Gastroesophageal sphincter (tissue), 3 donors: Measurements from ENCODE around the gene SLBP.

Source experiments
- CTCF ChIP-seq, 4 experiments: fragments of 200-600 bp in 2 of 4; fragments of 450-650 bp in 2 of 4; sonication (generic) in 1 of 4; IDR thresholded peaks; one replicate each; pipeline ENCODE4 v1.5.1; 2017 to 2019; ENCODE audit warnings: antibody characterized with exemption in 4 of 4, mild to moderate bottlenecking in 2 of 4, moderate library complexity in 2 of 4
- POLR2A ChIP-seq, 2 donors: fragments of 450-650 bp; IDR thresholded peaks; one replicate each; pipeline ENCODE4 v1.6.1; 2017; ENCODE audit warnings: antibody characterized with exemption in 2 of 2, mild to moderate bottlenecking in 2 of 2, moderate library complexity in 1 of 2
- POLR2AphosphoS5 ChIP-seq: sonication (generic); formaldehyde crosslinking; IDR thresholded peaks from one replicate; pipeline ENCODE4 v1.6.1; 2017; ENCODE audit warnings: antibody characterized with exemption

DNA sequence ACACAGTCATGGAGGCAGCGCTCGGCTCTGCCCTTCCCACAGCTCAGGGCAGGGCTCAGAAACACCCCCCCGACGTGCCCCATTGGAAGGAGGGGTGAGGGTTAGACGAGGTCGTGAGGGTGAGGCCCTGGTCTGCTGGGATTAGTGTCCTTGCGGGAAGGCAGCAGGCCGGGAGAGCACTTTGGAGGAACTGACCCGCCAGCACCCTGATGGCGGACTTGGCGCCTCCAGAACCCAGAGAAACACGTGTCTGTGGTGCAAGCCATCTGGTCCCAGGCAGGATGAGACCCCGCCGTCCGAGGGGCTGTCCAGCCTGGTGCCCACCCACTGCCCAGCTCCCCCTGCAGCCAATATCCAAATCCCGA, 35.5 kb upstream of the SLBP start:
- TF ChIP-seq CTCF (IDR thresholded peaks at IDR 0.05) (no peak), POLR2A (IDR thresholded peaks at IDR 0.05) (no peak), POLR2AphosphoS5 (no peak)
